Liver (tissue), 9 donors: ENCODE results near the gene FOSL2. TPM values are rescaled to one million over a fixed set of nuclear protein-coding genes. Genes with fewer than 3 reads are reported as not detected.

Source experiments
- DNase-seq: peaks from one replicate; pipeline ENCODE4 v3.0.0-alpha.2; 2017; ENCODE audit warnings: low spot score
- H3K27ac ChIP-seq, 2 donors: one replicate each; pipeline ENCODE4 v1.7.0; 2013; ENCODE audit warnings: inconsistent platforms in 2 of 2, low read length in 2 of 2, control low read depth in 1 of 2, low read depth in 1 of 2, mild to moderate bottlenecking in 1 of 2
- H3K27me3 ChIP-seq, 4 donors: one replicate each; pipeline versions ENCODE4 v1.6.1 to v1.7.0; 2013; ENCODE audit warnings: low read length in 3 of 4, inconsistent platforms in 1 of 4, mild to moderate bottlenecking in 1 of 4, moderate library complexity in 1 of 4; ENCODE audit not compliant: control insufficient read depth in 4 of 4, insufficient read depth in 4 of 4
- H3K36me3 ChIP-seq, 4 donors: one replicate each; pipeline versions ENCODE4 v1.6.1 to v1.7.0; 2013; ENCODE audit warnings: low read length in 3 of 4, mild to moderate bottlenecking in 3 of 4, low read depth in 1 of 4, moderate library complexity in 1 of 4; ENCODE audit not compliant: control insufficient read depth in 4 of 4, insufficient read depth in 3 of 4
- H3K4me1 ChIP-seq, 4 donors: one replicate each; pipeline versions ENCODE4 v1.6.1 to v1.7.0; 2013; ENCODE audit warnings: low read length in 3 of 4, mild to moderate bottlenecking in 3 of 4, moderate library complexity in 1 of 4; ENCODE audit not compliant: control insufficient read depth in 4 of 4, insufficient read depth in 4 of 4
- H3K4me3 ChIP-seq, 3 donors: one replicate each; pipeline versions ENCODE4 v1.6.1 to v1.7.0; 2013; ENCODE audit warnings: low read length in 3 of 3, control low read depth in 1 of 3, low read depth in 1 of 3, mild to moderate bottlenecking in 1 of 3
- H3K9ac ChIP-seq, 2 donors: one replicate each; pipeline ENCODE4 v1.7.0; 2013; ENCODE audit warnings: low read length in 2 of 2, mild to moderate bottlenecking in 2 of 2, moderate library complexity in 2 of 2, control low read depth in 1 of 2, low read depth in 1 of 2
- H3K9me3 ChIP-seq, 4 donors: one replicate each; pipeline versions ENCODE4 v1.6.1 to v1.7.0; 2013; ENCODE audit warnings: low read length in 3 of 4; ENCODE audit not compliant: control insufficient read depth in 4 of 4
- ATF3 ChIP-seq: IDR thresholded peaks from 2 replicates; pipeline ENCODE4 v1.6.1; 2016; ENCODE audit warnings: antibody characterized with exemption
- EGR1 ChIP-seq, 2 donors: IDR thresholded peaks; 2 replicates each; pipeline ENCODE4 v1.6.1; 2016 to 2018; ENCODE audit warnings: antibody characterized with exemption in 2 of 2, low read depth in 2 of 2
- FOXA1 ChIP-seq: IDR thresholded peaks from 2 replicates; pipeline ENCODE4 v1.6.1; 2016; ENCODE audit warnings: antibody characterized with exemption
- FOXA2 ChIP-seq: IDR thresholded peaks from 2 replicates; pipeline ENCODE4 v1.6.1; 2016; ENCODE audit warnings: antibody characterized with exemption
- GABPA ChIP-seq, 2 donors: IDR thresholded peaks in 1 of 2; conservative IDR thresholded peaks in 1 of 2; 2 replicates each; pipeline ENCODE4 v1.6.1; 2016; ENCODE audit warnings: antibody characterized with exemption in 2 of 2, mild to moderate bottlenecking in 1 of 2, moderate library complexity in 1 of 2
- HNF4A ChIP-seq, 2 donors: conservative IDR thresholded peaks; 2 replicates each; pipeline ENCODE4 v1.6.1; 2016; ENCODE audit warnings: antibody characterized with exemption in 2 of 2, mild to moderate bottlenecking in 2 of 2
- HNF4G ChIP-seq: IDR thresholded peaks from 2 replicates; pipeline ENCODE4 v1.6.1; 2016; ENCODE audit warnings: antibody characterized with exemption
- JUND ChIP-seq, 2 donors: IDR thresholded peaks; 2 replicates each; pipeline ENCODE4 v1.6.1; 2016; ENCODE audit warnings: antibody characterized with exemption in 2 of 2
- MAX ChIP-seq: IDR thresholded peaks from 2 replicates; pipeline ENCODE4 v1.6.1; 2016; ENCODE audit warnings: antibody characterized with exemption
- NR2F2 ChIP-seq: IDR thresholded peaks from 2 replicates; pipeline ENCODE4 v1.6.1; 2016; ENCODE audit warnings: antibody characterized with exemption
- RAD21 ChIP-seq, 2 donors: IDR thresholded peaks; 2 replicates each; pipeline ENCODE4 v1.6.1; 2016; ENCODE audit warnings: antibody characterized with exemption in 2 of 2, mild to moderate bottlenecking in 2 of 2
- REST ChIP-seq: IDR thresholded peaks from 2 replicates; pipeline ENCODE4 v1.6.1; 2016; ENCODE audit warnings: antibody characterized with exemption, mild to moderate bottlenecking
- RXRA ChIP-seq, 2 donors: IDR thresholded peaks; 2 replicates each; pipeline ENCODE4 v1.6.1; 2017 to 2018; ENCODE audit warnings: antibody characterized with exemption in 2 of 2, mild to moderate bottlenecking in 1 of 2
- SP1 ChIP-seq: IDR thresholded peaks from 2 replicates; pipeline ENCODE4 v1.6.1; 2018; ENCODE audit warnings: antibody characterized with exemption, mild to moderate bottlenecking
- TAF1 ChIP-seq: conservative IDR thresholded peaks from 2 replicates; pipeline ENCODE4 v1.6.1; 2016; ENCODE audit warnings: antibody characterized with exemption, mild to moderate bottlenecking
- YY1 ChIP-seq: IDR thresholded peaks from 2 replicates; pipeline ENCODE4 v1.6.1; 2016; ENCODE audit warnings: antibody characterized with exemption, mild to moderate bottlenecking
- WGBS: extraction: QIAGEN DNeasy Blood & Tissue Kit; methylation state at CpG from one replicate; pipeline ENCODE4 v1.1.7; 2013; 5-methylcytosine and 5-hydroxymethylcytosine counted together
- polyA plus RNA-seq, 2 donors: library from polyadenylated mRNA; stranded (reverse) in 1 of 2; unstranded in 1 of 2; fragments of 200-250 nt in 1 of 2; fragments of >200 nt in 1 of 2; fragmentation: Nextera tagmentation in 1 of 2; extraction: Ambion mirVana in 1 of 2; gene quantifications; one replicate each; pipeline versions ENCODE4 v1.2.1 to v1.2.3, GENCODE V29; 2013 to 2015
- total RNA-seq, 2 donors: library from RNA; depleted of rRNA; stranded (reverse); fragments of >200 nt; gene quantifications; one replicate each; pipeline ENCODE4 v1.2.3, GENCODE V29; 2014
- TF ChIP-seq, protein P1 (sequence below): IDR thresholded peaks from 2 replicates; pipeline ENCODE4 v1.6.1; 2016; ENCODE audit warnings: antibody characterized with exemption
- donor health status: healthy.
- donor health status: healthy.
- donor health status: healthy.
- donor health status: healthy.
- donor health status: healthy.

The FOSL2 gene
- total and polyA plus RNA-seq, 4 donors: 1.9 to 10.7 (median 2.6) TPM

DNA sequence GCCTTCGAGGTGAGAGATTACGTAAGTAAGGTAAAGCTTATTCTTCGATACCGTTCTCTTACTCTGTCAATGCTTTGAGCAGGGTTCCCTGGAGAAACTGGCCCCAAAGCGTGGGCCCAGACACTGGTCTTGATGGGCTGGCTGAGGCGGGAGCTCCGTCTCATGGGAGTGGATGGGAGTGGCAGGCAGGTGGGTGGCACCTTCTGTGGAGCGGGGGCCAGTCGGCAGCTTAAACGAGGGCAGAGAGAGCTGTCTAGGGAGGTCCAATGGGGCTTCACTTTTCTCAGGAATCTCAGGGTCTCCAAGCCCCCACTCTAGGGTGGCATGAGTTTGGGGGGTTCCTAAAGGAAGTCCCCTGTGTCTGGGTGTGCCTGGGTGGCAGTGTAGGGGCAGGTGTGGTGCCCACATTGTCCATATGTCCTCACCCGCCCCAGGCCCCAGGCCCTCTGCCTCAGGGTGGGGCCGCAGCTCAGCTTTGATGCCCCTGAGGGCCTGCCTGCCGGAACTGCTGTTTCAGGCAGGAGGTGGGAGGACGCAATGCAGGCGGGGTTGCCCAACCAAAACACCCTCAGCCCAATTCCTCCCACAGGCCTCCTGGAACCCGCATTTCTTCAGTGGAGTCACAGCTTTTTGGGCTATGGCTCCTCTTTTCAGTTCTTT is 32.5 kb upstream of the FOSL2 start:
- H3K9me3 ChIP-seq: no peaks in the 10 kb centered on the region
- WGBS: 91% methylated on average over 16 of the region's 16 CpGs
- DNase-seq: no peak
- H3K27me3 ChIP-seq: no peaks in the 10 kb centered on the region
- H3K9ac ChIP-seq: no peak overlapping the region
- H3K27ac ChIP-seq: peak overlapping the region in 1 of 2 donors; percentile 27
- peaks cover 13 to 17% (median 16%) of the 10 kb centered on the region in 4 donors for H3K4me1 ChIP-seq
- TF ChIP-seq EGR1 (IDR thresholded peaks at IDR 0.05; ENCODE audit: low read depth in 2 of 2): no peak
- TF ChIP-seq FOXA2: no peak
- TF ChIP-seq HNF4G: no peak
- TF ChIP-seq GABPA (IDR thresholded peaks at IDR 0.05 in 1 of 2, conservative IDR thresholded peaks at IDR 0.05 in 1 of 2): no peak
- no peak for TF ChIP-seq RAD21 (IDR thresholded peaks at IDR 0.05)
- no peak for TF ChIP-seq REST
- no peak for TF ChIP-seq NR2F2
- no peak for TF ChIP-seq JUND (IDR thresholded peaks at IDR 0.05)
- no peak for TF ChIP-seq MAX
- TF ChIP-seq SP1: no peak
- H3K4me3 ChIP-seq: no peak overlapping the region
- no peaks in the 10 kb centered on the region for H3K36me3 ChIP-seq

- H3K4me3 ChIP-seq: no peak overlapping the region
- no peaks in the 10 kb centered on the region for H3K9me3 ChIP-seq
- WGBS: 86% methylated on average over 12 of the region's 12 CpGs
- no peaks in the 10 kb centered on the region for H3K27me3 ChIP-seq
- no peak for TF ChIP-seq RXRA (IDR thresholded peaks at IDR 0.05)
- no peak for TF ChIP-seq FOXA2
- no peak for TF ChIP-seq EGR1 (IDR thresholded peaks at IDR 0.05; ENCODE audit: low read depth in 2 of 2)
- TF ChIP-seq FOXA1: no peak
- no peak for TF ChIP-seq NR2F2
- no peaks in the 10 kb centered on the region for H3K36me3 ChIP-seq
- no peak for DNase-seq
- peaks cover 8 to 11% (median 10%) of the 10 kb centered on the region in 4 donors for H3K4me1 ChIP-seq
- no peak overlapping the region for H3K27ac ChIP-seq
- H3K9ac ChIP-seq: no peak overlapping the region
Observed at GRCh38 chr2:28360718-28361293, 31.9 kb upstream of the FOSL2 start.

- 80% methylated on average over 12 of the region's 12 CpGs for WGBS
- no peak for DNase-seq
- no peaks in the 10 kb centered on the region for H3K9me3 ChIP-seq
- peaks cover 0 to 3% (median 0%) of the 10 kb centered on the region in 4 donors for H3K4me1 ChIP-seq
- H3K4me3 ChIP-seq: no peak overlapping the region
- no peaks in the 10 kb centered on the region for H3K27me3 ChIP-seq
- no peak overlapping the region for H3K27ac ChIP-seq
- no peaks in the 10 kb centered on the region for H3K36me3 ChIP-seq
- no peak overlapping the region for H3K9ac ChIP-seq
- TF ChIP-seq NR2F2 (no peak), JUND (IDR thresholded peaks at IDR 0.05) (no peak), TAF1 (no peak), FOXA1 (no peak), GABPA (IDR thresholded peaks at IDR 0.05 in 1 of 2, conservative IDR thresholded peaks at IDR 0.05 in 1 of 2) (no peak), ATF3 (no peak), HNF4A (conservative IDR thresholded peaks at IDR 0.05) (no peak), SP1 (no peak), FOXA2 (no peak), MAX (no peak), HNF4G (no peak), EGR1 (IDR thresholded peaks at IDR 0.05; ENCODE audit: low read depth in 2 of 2) (no peak), YY1 (no peak), RXRA (IDR thresholded peaks at IDR 0.05) (no peak)
- TF ChIP-seq, protein P1, sequence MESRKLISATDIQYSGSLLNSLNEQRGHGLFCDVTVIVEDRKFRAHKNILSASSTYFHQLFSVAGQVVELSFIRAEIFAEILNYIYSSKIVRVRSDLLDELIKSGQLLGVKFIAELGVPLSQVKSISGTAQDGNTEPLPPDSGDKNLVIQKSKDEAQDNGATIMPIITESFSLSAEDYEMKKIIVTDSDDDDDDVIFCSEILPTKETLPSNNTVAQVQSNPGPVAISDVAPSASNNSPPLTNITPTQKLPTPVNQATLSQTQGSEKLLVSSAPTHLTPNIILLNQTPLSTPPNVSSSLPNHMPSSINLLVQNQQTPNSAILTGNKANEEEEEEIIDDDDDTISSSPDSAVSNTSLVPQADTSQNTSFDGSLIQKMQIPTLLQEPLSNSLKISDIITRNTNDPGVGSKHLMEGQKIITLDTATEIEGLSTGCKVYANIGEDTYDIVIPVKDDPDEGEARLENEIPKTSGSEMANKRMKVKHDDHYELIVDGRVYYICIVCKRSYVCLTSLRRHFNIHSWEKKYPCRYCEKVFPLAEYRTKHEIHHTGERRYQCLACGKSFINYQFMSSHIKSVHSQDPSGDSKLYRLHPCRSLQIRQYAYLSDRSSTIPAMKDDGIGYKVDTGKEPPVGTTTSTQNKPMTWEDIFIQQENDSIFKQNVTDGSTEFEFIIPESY: no peak
Observed at GRCh38 chr2:28361991-28362710, 30.5 kb upstream of the FOSL2 start.
